ENCODE results near the gene AKR1C8.

GRCh38 chr10:5198386-5198785, 13.4 kb upstream of the AKR1C8 start:
- TF ChIP-seq EP300 (conservative IDR thresholded peaks at IDR 0.05; ENCODE audit: poor library complexity, severe bottlenecking) (no peak), CTCF (IDR thresholded peaks at IDR 0.05; ENCODE audit: poor library complexity, severe bottlenecking) (no peak)
